Esophagus mucosa (tissue), 1 donor: ENCODE data around the gene CYBRD1. TPM values are rescaled to one million over a fixed set of nuclear protein-coding genes. Genes with fewer than 3 reads are reported as not detected.
"Not testable (repeated sequence)": the region's sequence is repeated elsewhere in the genome, so short reads cannot be mapped to it uniquely, and the experiment has no call there.

Experiments used
- ATAC-seq: fragments of 200-7000 bp; cut with Tn5 transposase; one replicate; pipeline ENCODE4 v1.9.1; 2020
- total RNA-seq: library from RNA; stranded (reverse); gene quantifications from one replicate; pipeline ENCODE4 v1.2.4, GENCODE V29; 2023
- donor health status: DM: yes; HTN: yes; CAD: no.

Gene CYBRD1
- total RNA-seq, 1 donor from 2014 or later = 7.2 TPM

DNA sequence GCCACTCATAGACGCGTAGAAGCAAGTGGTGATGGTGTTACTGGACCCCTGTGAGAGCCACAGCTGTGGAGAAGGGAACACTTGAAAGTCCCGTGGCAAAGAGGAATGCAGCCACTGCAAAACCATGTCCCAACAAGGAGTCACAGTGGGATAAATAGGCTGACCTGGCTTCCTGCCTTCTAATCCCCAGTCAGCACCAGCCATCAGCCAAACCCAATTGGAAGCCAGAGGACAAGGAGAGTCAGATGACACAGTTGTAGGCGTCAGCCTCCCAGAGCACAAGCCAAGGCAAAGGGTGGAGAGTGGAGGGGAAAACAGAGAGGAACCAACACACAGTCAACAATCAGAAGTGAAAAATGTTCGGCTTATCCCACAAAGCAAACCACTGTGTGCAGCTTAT, 5.5 kb upstream of the CYBRD1 start:
- no peak for ATAC-seq

DNA sequence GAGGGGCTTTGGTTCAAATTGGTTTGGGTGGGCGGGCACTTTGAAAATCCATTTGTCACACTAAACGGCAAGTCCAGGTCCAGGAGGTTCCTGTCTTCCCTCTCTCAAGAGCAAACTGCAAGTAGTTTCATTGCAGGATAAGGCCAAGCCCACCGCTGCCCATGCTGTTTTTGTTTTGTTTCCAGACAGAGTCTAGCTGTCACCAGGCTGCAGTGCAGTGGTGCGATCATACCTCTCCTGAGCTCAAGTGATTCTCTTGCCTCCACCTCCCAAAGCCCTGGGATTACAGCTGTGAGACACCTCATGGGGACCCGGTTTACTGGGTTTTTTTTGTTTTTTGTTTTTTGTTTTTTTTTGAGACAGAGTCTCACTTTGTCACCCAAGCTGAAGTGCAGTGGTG, 1.8 kb upstream of the CYBRD1 start:
- no peak for ATAC-seq

DNA sequence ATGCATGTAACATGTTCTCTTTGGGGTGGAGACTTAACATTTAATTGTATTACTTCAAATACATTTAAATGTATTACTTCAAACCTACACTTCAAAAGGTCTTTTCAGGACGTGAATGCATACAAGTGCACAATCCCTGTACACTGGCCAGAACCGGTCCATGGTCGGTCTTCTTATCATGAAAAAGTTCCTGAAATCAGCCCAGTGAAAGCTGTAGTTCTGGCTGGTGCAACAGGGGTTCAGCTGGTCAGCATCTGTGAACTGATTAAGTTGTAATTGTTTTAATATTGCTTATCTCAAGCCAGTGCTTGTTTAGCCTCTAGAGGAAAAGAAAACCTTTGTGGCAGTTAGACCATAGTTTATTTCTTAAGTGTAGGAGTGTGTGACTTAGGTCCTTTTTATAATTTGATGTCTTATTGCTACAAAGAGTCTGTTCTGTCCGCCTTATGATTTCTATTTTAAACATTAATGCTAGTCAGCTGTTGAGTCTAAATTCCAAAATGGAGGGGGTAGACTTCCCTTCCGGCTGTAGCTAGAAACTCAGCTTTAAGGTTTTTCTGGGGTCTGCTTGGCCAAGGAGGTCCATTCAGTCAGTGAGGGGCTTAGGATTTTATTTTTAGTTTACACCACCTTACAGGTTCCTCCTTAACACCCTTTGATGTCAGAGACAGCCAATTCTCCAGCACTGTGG, 768 bp upstream of the CYBRD1 start:
- ATAC-seq = no peak

DNA sequence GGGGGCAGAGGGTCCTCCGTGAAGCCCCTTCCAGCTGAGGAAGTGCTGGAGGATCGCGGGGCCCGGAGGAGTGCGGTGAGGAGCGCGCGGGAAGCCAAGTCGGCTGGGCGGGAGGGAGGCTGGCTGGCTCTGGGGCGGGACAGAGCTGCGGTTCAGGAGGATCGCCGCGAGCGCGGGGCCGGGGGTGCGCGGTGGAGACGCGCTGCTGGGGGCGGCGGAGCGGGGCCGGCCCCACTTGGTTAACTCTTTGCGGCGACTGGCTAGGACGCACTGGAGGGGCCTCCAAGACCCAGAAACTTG, 464 bp downstream of the CYBRD1 start:
- peak; percentile 33 for ATAC-seq

DNA sequence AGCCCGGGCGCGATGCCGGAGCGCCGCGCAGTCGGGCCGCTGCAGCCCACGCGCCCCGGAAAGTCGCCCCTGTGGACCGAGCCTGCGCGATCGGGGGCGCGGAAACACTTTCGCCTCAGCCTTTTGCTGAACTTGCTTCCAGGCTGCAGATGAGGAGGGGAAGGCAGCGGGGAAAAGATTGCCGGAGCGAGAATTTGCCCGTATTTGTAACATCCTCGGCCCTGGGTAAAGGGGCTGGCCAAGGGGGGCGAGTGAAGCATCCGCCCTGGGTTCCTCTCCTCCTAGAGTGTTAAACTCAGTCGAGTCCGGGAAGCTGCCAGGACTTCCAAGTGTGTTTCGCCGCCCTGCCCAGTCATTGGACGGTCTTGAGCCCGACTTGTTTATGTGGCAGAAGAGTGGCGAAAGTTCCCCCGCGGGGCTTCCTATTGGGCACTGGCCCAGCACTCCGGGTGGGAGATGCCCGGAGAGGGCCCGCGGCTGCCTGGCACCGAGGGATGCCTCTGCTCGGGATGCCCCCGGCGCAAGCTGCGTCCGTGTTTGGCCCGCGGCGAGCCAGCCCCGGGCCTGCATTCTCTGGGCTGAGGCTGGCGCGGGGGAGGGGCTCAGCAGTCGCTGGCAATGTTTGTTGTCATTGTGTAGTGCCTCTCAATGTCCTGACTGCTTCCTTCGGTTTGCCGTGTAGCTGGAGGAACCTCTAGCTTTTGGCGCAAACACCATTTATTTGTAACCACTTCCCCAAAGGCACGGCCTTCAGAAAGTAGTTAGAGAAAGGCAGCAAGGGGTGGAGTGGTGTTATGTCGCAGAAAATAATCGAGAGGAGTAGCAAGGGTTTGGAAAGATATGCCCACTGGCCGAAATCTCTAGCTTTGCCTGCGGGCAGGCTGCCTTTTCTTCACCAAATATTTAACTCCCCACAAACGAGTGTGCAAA, 1.1 kb downstream of the CYBRD1 start:
- ATAC-seq = peak; percentile 56

DNA sequence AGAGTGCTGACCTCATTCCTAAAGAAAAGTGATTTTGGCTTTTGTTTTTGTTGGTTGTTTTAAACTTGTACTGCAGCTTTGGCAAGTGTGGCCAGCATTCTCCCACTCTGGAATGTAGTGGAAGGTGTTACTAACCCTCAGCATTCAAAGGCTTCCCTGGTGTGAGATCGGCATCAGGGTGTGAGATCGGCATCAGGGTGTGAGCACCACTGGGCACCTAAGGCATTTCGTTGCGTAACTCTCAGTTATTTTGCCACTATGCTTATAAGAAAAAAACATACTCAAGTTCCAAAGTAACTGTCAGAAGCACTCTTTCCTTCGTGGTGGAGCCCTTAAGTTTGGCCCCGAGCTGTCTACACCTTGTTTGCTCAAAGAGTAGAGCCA, 1.7 kb downstream of the CYBRD1 start:
- peak; percentile 60 for ATAC-seq

DNA sequence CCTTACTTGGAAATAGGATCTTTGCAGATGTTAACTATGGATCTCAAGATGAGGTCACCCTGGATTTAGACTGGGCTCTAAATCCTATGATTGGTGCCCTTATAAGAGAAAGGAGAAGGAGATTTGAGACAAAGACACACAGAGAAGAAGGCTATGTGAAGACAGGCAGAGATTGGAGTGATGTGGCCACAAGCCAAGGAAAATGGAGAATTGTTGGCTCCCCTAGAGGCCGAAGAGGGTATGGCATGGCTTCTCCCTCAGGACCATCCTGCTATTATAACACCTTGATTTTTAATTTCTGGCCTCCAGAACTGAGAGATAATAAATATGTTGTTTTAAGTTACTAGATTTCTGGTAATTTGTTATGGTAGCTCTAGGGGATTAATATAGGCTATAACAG, 7.6 kb downstream of the CYBRD1 start:
- no peak for ATAC-seq

DNA sequence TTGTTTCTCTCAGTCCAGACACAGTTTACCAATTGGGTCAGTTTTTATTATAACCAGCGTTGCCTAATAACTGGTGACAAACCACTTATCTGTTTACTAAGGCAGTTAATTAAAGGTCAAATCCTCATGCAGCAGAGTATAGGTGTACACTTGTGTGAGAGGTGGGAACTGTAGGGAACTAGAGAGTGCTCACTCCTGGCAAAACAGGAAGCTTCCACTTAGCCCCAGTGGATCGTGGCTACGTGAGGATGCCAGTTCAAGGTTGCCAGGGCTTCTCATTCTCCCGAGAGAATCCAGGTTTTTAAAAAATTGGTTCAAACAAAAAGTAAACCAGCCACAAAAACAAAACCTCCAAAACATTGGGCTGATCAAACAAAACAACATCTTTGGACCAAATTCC, 8.1 kb downstream of the CYBRD1 start:
- ATAC-seq = no peak

DNA sequence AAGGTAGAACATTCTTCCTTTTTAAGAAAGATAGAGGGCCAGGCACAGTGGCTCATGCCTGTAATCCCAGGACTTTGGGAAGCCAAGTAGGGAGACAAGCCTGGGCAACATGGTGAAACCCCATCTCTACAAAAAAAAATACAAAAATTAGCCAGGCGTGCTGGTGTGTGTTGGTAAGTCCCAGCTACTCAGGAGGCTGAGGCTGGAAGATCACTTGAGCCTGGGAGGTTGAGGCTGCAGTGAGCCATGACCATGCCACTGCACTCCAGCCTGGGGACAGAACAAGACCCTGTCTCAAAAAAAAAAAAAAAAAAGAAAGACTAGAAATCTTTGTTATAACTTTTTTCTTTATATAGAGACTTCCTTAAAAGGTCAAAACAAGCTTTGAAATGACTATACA, 8.6 kb downstream of the CYBRD1 start:
- ATAC-seq = not testable (repeated sequence)

DNA sequence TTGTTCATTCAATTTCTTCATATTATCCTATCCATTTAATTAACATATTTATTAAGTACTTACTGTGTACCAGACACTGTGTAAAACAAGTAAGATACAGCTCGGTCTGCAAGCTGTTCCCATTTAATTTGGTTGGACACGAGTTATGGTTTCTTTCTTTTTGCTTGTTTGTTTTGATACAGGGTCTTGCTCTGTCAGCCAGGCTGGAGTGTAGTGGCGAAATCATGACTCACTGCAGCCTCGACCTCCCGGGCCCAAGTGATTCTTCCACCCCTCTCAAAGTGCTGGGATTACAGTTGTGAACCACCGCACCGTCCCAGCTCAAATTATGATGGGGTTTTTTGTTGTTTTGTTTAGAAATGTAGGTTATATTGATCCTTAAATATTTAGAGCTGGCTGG, 9.0 kb downstream of the CYBRD1 start:
- no peak for ATAC-seq

DNA sequence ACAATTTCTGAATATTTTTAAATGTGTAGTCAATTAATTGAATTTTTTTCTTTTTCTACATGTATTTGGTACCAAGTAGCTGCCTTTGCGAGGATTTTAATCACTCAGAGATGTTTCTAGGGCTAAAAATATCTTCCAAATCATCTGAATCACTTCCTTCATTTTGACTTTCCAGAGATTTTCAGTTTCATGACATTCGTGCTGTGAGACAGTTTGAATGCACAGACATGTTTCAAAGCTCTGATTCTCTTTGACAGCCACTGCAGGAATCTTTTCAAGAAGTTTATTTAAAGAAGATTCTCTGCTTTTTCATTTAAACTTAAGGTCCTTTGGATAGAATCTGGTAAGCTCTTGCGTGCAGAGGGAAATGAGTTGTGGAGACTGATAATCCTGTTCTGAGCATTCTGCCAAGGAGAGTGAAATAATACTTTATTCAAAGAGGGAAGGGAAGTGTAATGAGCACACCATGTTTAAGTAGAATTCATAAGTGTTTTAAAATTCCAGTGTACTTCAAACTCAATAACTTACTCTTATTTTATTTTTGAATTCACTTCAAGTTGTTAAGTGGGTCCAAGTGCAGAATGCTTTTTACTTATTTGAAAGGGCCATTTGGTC, 9.7 kb downstream of the CYBRD1 start:
- ATAC-seq = no peak

DNA sequence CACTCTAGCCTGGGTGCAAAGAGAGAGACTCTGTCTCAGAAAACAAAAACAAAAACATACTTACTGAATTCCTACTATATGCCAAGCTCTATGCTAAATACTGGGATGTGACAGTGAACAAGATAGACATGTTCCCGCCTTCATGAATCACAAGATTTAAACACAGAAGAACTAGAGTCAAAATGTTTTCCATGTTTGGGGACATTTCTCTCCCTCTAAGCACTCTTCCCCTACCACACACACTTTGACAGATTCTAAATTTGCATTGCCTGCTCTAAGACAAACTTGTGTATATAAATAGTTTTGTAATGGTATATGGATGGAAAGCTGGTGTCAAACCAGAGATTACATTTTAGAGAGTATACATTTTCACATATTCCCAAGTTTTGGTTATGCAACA, 11.1 kb downstream of the CYBRD1 start:
- ATAC-seq = no peak

DNA sequence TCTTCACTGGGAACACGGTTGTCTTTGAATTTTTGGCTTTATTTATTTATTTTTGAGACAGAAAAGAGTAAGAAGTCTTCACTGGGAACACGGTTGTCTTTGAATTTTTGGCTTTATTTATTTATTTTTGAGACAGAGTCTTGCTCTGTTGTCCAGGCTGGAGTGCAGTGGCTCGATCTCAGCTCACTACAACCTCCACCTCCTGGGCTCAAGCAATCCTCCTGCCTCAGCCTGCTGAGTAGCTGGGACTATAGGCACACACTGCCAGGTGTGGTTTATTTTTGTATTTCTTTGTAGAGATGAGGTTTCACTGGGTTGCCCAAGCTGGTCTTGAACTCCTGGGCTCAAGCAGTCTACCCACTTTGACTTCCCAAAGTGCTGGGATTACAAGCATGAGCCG, 13.3 kb downstream of the CYBRD1 start:
- not testable (repeated sequence) for ATAC-seq

DNA sequence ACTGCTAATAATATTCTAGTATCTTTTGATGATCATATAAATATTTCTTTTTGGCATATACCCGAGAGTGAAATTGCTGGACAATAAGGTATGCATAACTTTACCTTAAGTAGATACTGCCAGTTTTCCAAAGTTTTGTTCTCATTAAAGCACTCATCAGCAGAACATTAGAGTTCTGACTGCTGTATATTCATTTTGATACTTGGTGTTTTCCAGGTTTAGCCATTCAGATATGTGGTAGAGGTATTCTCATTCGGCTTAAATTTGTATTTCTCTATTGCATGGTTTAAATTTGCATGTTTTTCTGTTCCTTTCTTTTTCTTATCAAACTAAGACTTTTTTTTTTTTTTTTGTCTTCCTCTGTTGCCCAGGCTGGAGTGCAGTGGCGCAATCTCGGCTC, 18.2 kb downstream of the CYBRD1 start:
- ATAC-seq = no peak

DNA sequence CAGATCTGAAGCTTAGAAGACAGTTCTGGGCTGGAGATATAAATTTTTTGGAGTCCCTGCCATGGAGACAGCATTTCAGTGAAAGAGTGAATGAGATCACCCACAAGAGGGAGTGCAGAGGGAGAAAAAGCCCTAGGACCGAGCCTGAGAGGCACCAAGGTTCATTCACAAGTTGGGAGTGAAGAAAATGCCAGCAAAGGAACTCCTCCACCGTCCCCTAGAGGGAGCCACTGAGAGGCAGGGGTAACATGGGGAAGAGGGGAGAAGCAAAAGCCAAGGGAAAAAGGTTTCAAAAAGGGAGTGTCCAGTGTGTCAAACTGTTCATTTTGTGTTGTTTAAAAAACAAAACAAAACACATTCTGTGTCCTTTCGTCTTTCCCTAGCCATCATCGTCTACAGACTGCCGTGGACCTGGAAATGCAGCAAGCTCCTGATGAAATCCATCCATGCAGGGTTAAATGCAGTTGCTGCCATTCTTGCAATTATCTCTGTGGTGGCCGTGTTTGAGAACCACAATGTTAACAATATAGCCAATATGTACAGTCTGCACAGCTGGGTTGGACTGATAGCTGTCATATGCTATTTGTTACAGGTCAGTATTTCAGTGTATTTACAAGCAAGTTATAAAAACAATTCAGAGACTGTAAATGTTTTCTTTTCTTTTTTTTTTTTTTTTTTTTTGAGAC, 19.1 kb downstream of the CYBRD1 start:
- ATAC-seq = no peak

DNA sequence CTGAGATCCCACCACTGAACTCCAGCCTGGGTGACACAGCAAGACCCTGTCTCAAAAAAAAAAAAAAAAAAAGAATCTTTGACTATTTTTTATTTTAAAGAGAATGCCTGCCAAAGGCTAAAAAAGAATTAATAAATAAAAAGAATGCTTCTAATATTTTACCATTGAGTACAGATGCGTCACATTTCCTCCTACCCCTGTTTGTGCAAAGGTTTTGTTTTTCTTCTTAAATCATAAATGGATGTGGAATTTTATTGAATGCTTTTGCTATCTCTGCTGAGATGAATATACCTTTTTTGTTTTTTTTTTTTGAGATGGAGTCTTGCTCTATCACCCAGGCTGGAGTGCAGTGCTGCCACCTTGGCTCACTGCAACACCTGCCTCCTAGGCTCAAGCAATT, 22.8 kb downstream of the CYBRD1 start:
- no peak for ATAC-seq

DNA sequence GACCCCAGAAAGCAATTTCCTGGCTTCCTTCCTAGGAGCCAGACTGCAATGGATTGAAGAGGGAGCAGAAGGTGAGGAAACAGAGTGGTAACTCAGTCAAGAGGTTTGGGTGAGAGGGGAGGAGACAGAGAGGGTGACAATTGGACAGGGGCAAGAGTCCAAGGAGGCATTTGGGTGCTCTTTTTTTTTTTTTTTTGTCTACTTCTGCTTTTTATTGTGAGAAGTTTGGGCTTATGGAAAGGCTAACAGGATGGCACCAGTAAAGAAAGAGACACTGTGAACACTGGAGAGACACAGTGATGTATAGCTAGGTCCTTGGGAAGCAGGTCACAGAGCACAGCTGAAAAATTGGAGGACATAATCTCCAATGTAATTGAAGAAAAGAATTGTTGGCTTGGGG, 25.0 kb downstream of the CYBRD1 start:
- no peak for ATAC-seq

DNA sequence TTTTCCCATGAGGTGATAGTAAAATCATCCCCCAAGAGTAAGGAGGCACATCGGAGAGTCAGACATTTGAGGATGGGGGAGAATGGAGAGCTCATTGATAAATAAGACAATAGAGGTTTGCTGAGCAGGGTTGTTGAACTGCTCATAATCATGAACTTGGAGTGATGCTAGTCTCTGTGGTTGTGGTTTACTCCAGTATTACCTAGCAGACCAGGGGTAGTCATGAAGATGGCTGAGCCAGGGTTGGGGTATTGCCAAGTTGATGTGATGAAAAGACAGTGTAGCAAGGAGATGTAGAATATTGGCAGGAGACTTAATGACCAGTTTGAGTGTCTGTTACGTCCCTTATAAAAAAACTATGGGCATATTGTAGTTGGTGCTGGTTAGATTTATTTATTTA, 25.4 kb downstream of the CYBRD1 start:
- no peak for ATAC-seq

DNA sequence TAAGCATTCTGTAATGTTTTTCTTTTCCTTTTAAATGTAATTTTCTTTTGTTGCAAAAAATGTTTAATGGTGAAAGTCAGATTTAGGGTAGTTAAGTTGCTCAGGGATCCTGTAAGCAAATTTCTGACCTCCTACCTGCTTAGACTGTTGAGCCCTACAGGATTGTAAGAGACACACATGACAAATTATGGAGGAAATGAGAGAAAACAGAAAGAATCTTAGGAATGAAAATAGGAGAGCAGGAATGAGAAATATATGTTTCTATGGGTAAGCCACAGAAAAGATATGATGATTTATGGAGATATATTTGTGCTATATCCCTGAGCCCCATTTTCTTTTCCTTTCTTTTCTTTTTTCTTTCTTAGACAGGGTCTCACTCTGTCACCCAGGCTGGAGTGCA, 28.3 kb downstream of the CYBRD1 start:
- ATAC-seq = no peak

DNA sequence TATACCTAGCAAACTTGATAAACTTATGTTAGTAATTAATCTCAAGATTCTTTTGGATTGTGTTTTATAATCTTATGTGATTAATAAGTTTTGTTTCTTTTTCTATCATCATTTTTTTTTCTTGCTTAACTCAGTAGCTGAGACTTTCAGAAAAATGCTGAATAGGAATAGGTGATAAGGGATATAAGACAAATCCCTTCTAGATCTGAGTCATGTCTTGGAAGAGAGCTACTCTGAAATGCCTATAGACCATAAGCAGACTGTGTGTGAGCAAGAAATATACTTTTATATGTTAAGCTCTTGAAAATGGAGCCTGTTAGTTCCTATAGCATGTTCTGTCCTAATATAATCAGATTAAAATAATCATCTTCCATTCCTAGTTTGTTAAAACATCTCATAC, 29.6 kb downstream of the CYBRD1 start:
- ATAC-seq = no peak

DNA sequence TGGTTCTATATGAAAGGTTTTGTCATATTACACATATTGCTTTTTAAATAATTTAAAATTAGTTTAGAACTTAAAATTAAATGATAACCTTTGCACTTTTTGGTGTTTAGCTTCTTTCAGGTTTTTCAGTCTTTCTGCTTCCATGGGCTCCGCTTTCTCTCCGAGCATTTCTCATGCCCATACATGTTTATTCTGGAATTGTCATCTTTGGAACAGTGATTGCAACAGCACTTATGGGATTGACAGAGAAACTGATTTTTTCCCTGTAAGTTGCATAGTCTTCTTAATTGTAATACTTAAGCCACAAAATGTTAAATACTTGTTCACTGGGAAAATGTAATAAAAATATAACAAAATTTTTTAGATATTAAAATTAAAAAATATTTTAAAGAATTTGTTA, 31.0 kb downstream of the CYBRD1 start:
- no peak for ATAC-seq

DNA sequence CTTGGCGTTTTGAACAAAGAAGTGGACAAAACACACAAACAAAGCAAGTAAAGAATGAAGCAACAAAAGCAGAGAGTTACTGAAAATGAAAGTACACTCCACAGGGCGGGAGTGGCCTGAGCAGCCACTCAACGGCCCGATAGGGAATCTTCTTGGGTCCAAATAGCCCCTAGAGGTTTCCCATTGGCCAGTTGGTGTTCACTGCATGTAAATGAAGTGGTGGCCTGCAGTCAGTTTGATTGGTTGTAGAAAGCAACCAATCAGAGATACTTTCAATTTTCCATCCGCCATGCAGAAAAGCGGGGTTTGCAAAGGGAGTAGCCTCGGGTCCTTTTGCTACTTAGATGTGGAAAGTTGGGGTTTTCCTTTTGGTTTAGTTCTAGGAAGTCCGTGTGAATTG, 31.6 kb downstream of the CYBRD1 start:
- ATAC-seq = peak; percentile 51

DNA sequence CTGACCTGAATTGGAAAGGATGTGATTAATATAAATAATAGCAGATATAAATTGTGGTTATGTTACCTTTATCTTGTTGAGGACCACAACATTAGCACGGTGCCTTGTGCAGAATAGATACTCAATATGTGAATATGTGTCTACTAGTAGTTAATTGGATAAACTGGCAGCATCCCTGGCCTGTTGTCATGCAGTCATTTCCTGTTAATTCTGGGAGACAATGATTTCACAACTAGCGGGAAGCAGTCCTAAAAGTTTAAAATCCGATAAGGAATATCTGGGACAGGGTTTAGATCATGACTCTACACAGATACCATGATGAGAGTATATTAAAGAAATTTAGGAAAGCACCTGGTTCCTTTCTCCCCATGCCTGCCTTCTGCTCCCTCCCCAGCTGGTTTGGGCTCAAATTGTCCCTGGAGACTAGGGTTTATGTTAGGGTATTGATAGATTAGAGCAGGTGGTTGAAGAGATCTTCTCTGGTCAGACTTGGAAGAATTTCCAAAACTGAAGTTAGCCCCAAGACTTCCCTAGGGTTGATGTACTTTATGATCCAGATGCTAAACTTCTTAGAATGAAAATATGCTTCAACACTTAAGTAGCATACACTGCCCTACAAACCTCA, 32.8 kb downstream of the CYBRD1 start:
- no peak for ATAC-seq
